Measurements from ENCODE around the gene ZSCAN5A.
"Not testable (repeated sequence)": the region's sequence is repeated elsewhere in the genome, so short reads cannot be mapped to it uniquely, and the experiment has no call there.

Gene ZSCAN5A

GRCh38 chr19:56261145-56261544 lies 53.5 kb downstream of the ZSCAN5A start:
- Histone ChIP-seq H3K36me3 (ENCODE audit: control insufficient read depth, insufficient read depth, low read length) (no peaks in the 10 kb centered on the region), H3K4me1 (no peaks in the 10 kb centered on the region), H3K27ac (no peak overlapping the region), H3K4me3 (ENCODE audit: low read depth, low read length) (no peak overlapping the region), H3K9me3 (ENCODE audit: control insufficient read depth, low read length) (no peaks in the 10 kb centered on the region), H3K9ac (no peak overlapping the region), H3K79me2 (no peaks in the 10 kb centered on the region), H3K4me2 (ENCODE audit: low read length) (no peak overlapping the region), H2AFZ (no peak overlapping the region), H3K27me3 (ENCODE audit: control insufficient read depth, insufficient read depth, low read length) (no peaks in the 10 kb centered on the region)
- TF ChIP-seq CTCF (IDR thresholded peaks at IDR 0.05), result no peak

GRCh38 chr19:56258272-56258671 lies 56.4 kb downstream of the ZSCAN5A start:
- Histone ChIP-seq H3K4me3 (ENCODE audit: low read depth, low read length) (no peak overlapping the region), H2AFZ (peak overlapping the region; percentile 45), H3K4me2 (ENCODE audit: low read length) (no peak overlapping the region), H3K9me3 (ENCODE audit: control insufficient read depth, low read length) (no peaks in the 10 kb centered on the region), H3K27me3 (ENCODE audit: control insufficient read depth, insufficient read depth, low read length) (no peaks in the 10 kb centered on the region), H3K79me2 (no peaks in the 10 kb centered on the region), H3K4me1 (no peaks in the 10 kb centered on the region), H3K36me3 (ENCODE audit: control insufficient read depth, insufficient read depth, low read length) (no peaks in the 10 kb centered on the region), H3K27ac (no peak overlapping the region), H3K9ac (no peak overlapping the region)
- TF ChIP-seq CTCF (IDR thresholded peaks at IDR 0.05), result no peak

GRCh38 chr19:56253737-56254136 lies 60.9 kb downstream of the ZSCAN5A start:
- no peaks in the 10 kb centered on the region for H3K79me2 ChIP-seq
- no peaks in the 10 kb centered on the region for H3K9me3 ChIP-seq (ENCODE audit: control insufficient read depth, low read length)
- TF ChIP-seq CTCF (IDR thresholded peaks at IDR 0.05), result peak; percentile 43
- no peaks in the 10 kb centered on the region for H3K36me3 ChIP-seq (ENCODE audit: control insufficient read depth, insufficient read depth, low read length)
- no peak overlapping the region for H3K4me3 ChIP-seq (ENCODE audit: low read depth, low read length)
- H3K27me3 ChIP-seq (ENCODE audit: control insufficient read depth, insufficient read depth, low read length), result no peaks in the 10 kb centered on the region
- no peak overlapping the region for H2AFZ ChIP-seq
- H3K9ac ChIP-seq, result no peak overlapping the region
- H3K4me1 ChIP-seq, result no peaks in the 10 kb centered on the region
- no peak overlapping the region for H3K27ac ChIP-seq
- H3K4me2 ChIP-seq (ENCODE audit: low read length), result no peak overlapping the region

GRCh38 chr19:56252699-56253422 lies 61.8 kb downstream of the ZSCAN5A start:
- Histone ChIP-seq H3K4me2 (ENCODE audit: low read length) (no peak overlapping the region), H3K9me3 (ENCODE audit: control insufficient read depth, low read length) (no peaks in the 10 kb centered on the region), H3K27ac (no peak overlapping the region), H3K36me3 (ENCODE audit: control insufficient read depth, insufficient read depth, low read length) (no peaks in the 10 kb centered on the region), H3K4me1 (no peaks in the 10 kb centered on the region), H2AFZ (peak overlapping the region; percentile 85), H3K4me3 (ENCODE audit: low read depth, low read length) (no peak overlapping the region), H3K27me3 (ENCODE audit: control insufficient read depth, insufficient read depth, low read length) (no peaks in the 10 kb centered on the region), H3K9ac (no peak overlapping the region), H3K79me2 (no peaks in the 10 kb centered on the region)
- TF ChIP-seq CTCF (IDR thresholded peaks at IDR 0.05), result peak; percentile 76

GRCh38 chr19:56248736-56249338 lies 65.8 kb downstream of the ZSCAN5A start:
- not testable (repeated sequence) for H3K4me1 ChIP-seq; H3K9ac ChIP-seq; H3K36me3 ChIP-seq (ENCODE audit: control insufficient read depth, insufficient read depth, low read length); H3K79me2 ChIP-seq; H3K4me3 ChIP-seq (ENCODE audit: low read depth, low read length); H3K27me3 ChIP-seq (ENCODE audit: control insufficient read depth, insufficient read depth, low read length); H2AFZ ChIP-seq; H3K4me2 ChIP-seq (ENCODE audit: low read length); H3K9me3 ChIP-seq (ENCODE audit: control insufficient read depth, low read length); H3K27ac ChIP-seq

- H3K9ac ChIP-seq; H3K36me3 ChIP-seq (ENCODE audit: control insufficient read depth, insufficient read depth, low read length); H3K4me3 ChIP-seq (ENCODE audit: low read depth, low read length); H3K9me3 ChIP-seq (ENCODE audit: control insufficient read depth, low read length); H3K27me3 ChIP-seq (ENCODE audit: control insufficient read depth, insufficient read depth, low read length); H3K4me1 ChIP-seq; H2AFZ ChIP-seq; H3K79me2 ChIP-seq; H3K4me2 ChIP-seq (ENCODE audit: low read length); H3K27ac ChIP-seq: not testable (repeated sequence)
These were observed 68.9 kb downstream of the ZSCAN5A start for GRCh38 chr19:56245764-56246163.
